Measurements from ENCODE around the gene PI4K2A. TPM values are rescaled to one million over a fixed set of nuclear protein-coding genes. Genes with fewer than 3 reads are reported as not detected.

The PI4K2A gene
- total RNA-seq, 1 donor from 2014 or later: 12.4 TPM

GRCh38 chr10:97651773-97652172, 11.3 kb downstream of the PI4K2A start:
- DNase-seq: no peak
- TF ChIP-seq CTCF (IDR thresholded peaks at IDR 0.05; ENCODE audit: borderline replicate concordance): no peak
- H3K36me3 ChIP-seq: peaks cover 59% of the 10 kb centered on the region
- no peaks in the 10 kb centered on the region for H3K9me3 ChIP-seq (replicated peaks)
- no peaks in the 10 kb centered on the region for H3K27me3 ChIP-seq (ENCODE audit: low read depth)
- H3K4me3 ChIP-seq: no peak overlapping the region
- intact Hi-C loops (cut with micrococcal nuclease): no loop called here
- no peak overlapping the region for H3K27ac ChIP-seq (replicated peaks)
- peaks cover 16% of the 10 kb centered on the region for H3K4me1 ChIP-seq

- H3K4me3 ChIP-seq: no peak overlapping the region
- H3K36me3 ChIP-seq: peaks cover 78% of the 10 kb centered on the region
- intact Hi-C loops (cut with micrococcal nuclease): no loop called here
- H3K9me3 ChIP-seq (replicated peaks): no peaks in the 10 kb centered on the region
- H3K27me3 ChIP-seq (ENCODE audit: low read depth): no peaks in the 10 kb centered on the region
- no peak for TF ChIP-seq CTCF (IDR thresholded peaks at IDR 0.05; ENCODE audit: borderline replicate concordance)
- no peaks in the 10 kb centered on the region for H3K4me1 ChIP-seq
- DNase-seq: no peak
- no peak overlapping the region for H3K27ac ChIP-seq (replicated peaks)
Observed at GRCh38 chr10:97656777-97657176, 16.3 kb downstream of the PI4K2A start.

GRCh38 chr10:97659589-97659988, 19.1 kb downstream of the PI4K2A start:
- DNase-seq: no peak
- H3K9me3 ChIP-seq (replicated peaks): no peaks in the 10 kb centered on the region
- intact Hi-C loops (cut with micrococcal nuclease): no loop called here
- no peaks in the 10 kb centered on the region for H3K27me3 ChIP-seq (ENCODE audit: low read depth)
- no peak overlapping the region for H3K27ac ChIP-seq (replicated peaks)
- H3K36me3 ChIP-seq: peaks cover 78% of the 10 kb centered on the region
- H3K4me3 ChIP-seq: no peak overlapping the region
- TF ChIP-seq CTCF (IDR thresholded peaks at IDR 0.05; ENCODE audit: borderline replicate concordance): no peak
- H3K4me1 ChIP-seq: no peaks in the 10 kb centered on the region

- H3K36me3 ChIP-seq: peaks cover 71% of the 10 kb centered on the region
- intact Hi-C loops (cut with micrococcal nuclease): no loop called here
Observed at GRCh38 chr10:97664282-97664850, 23.9 kb downstream of the PI4K2A start.

GRCh38 chr10:97666992-97667391, 26.5 kb downstream of the PI4K2A start:
- H3K4me1 ChIP-seq: no peaks in the 10 kb centered on the region
- H3K9me3 ChIP-seq (replicated peaks): no peaks in the 10 kb centered on the region
- intact Hi-C loops (cut with micrococcal nuclease): no loop called here
- DNase-seq: no peak
- no peaks in the 10 kb centered on the region for H3K27me3 ChIP-seq (ENCODE audit: low read depth)
- no peak overlapping the region for H3K27ac ChIP-seq (replicated peaks)
- peaks cover 73% of the 10 kb centered on the region for H3K36me3 ChIP-seq
- H3K4me3 ChIP-seq: no peak overlapping the region
- TF ChIP-seq CTCF (IDR thresholded peaks at IDR 0.05; ENCODE audit: borderline replicate concordance): no peak

More at GRCh38 chr10:97664282-97664850, 23.9 kb downstream of the PI4K2A start:
- Histone ChIP-seq H3K27ac (replicated peaks) (no peak overlapping the region), H3K9me3 (replicated peaks) (no peaks in the 10 kb centered on the region), H3K27me3 (ENCODE audit: low read depth) (no peaks in the 10 kb centered on the region), H3K4me3 (no peak overlapping the region), H3K4me1 (no peaks in the 10 kb centered on the region)
- no peak for DNase-seq
- no peak for TF ChIP-seq CTCF (IDR thresholded peaks at IDR 0.05; ENCODE audit: borderline replicate concordance)

All from left ventricle myocardium inferior (tissue), 1 donor.